Measurements from ENCODE around the gene PRKAB1.

Gene PRKAB1

DNA sequence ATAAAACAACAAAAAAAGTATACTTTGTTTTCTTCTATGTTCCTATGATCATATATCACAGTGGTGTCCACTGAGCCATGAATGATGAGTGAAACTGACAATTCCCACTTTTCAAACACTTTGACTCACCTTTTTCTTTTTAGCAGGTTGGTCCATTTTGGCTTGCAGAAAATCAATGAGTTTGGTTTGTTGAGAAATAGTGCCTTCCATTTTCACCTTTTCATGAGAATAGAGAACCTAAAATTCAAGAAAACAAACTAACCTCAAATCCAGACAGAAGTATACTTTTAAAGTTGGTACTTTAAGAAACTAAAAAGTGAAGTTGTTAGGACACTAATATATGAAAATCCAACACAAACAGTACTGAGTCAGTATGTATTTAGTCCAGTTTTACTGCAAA, 52.4 kb downstream of the PRKAB1 start:
- H3K36me3 ChIP-seq (ENCODE audit: control insufficient read depth, insufficient read depth, low read length), result peaks cover 5% of the 10 kb centered on the region
- no peak for DNase-seq (ENCODE audit: extremely low read depth, insufficient read length)
- no peak overlapping the region for H3K4me3 ChIP-seq (replicated peaks; ENCODE audit: low read depth, low read length)
- TF ChIP-seq, protein P1, sequence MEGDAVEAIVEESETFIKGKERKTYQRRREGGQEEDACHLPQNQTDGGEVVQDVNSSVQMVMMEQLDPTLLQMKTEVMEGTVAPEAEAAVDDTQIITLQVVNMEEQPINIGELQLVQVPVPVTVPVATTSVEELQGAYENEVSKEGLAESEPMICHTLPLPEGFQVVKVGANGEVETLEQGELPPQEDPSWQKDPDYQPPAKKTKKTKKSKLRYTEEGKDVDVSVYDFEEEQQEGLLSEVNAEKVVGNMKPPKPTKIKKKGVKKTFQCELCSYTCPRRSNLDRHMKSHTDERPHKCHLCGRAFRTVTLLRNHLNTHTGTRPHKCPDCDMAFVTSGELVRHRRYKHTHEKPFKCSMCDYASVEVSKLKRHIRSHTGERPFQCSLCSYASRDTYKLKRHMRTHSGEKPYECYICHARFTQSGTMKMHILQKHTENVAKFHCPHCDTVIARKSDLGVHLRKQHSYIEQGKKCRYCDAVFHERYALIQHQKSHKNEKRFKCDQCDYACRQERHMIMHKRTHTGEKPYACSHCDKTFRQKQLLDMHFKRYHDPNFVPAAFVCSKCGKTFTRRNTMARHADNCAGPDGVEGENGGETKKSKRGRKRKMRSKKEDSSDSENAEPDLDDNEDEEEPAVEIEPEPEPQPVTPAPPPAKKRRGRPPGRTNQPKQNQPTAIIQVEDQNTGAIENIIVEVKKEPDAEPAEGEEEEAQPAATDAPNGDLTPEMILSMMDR (IDR thresholded peaks at IDR 0.05; ENCODE audit: insufficient read depth, low read length, poor library complexity, severe bottlenecking), result no peak
- H3K27me3 ChIP-seq (replicated peaks; ENCODE audit: control insufficient read depth, insufficient read depth, low read length), result no peaks in the 10 kb centered on the region

DNA sequence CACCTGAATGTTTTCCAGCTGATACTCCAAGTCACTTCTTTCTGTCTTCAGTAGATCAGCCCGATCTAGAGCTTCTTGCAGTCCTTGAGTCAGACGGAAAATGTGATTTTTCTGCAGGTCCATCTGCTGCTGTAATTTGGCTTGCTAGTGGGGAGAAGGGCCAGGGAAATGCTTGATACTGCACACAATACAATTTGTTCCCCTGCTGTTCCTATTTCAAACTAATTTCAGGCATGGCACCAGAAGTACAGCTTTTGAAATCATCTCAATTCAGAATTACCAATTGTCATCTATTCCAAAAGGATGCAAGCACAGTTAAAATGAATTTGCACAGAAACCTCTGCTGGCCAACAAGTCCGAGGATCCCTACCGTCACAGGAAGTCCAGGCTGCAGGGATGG, 53.4 kb downstream of the PRKAB1 start:
- DNase-seq (ENCODE audit: extremely low read depth, insufficient read length), result no peak
- TF ChIP-seq, protein P1 (IDR thresholded peaks at IDR 0.05; ENCODE audit: insufficient read depth, low read length, poor library complexity, severe bottlenecking), result no peak
- no peak overlapping the region for H3K4me3 ChIP-seq (replicated peaks; ENCODE audit: low read depth, low read length)
- no peaks in the 10 kb centered on the region for H3K27me3 ChIP-seq (replicated peaks; ENCODE audit: control insufficient read depth, insufficient read depth, low read length)
- peaks cover 3% of the 10 kb centered on the region for H3K36me3 ChIP-seq (ENCODE audit: control insufficient read depth, insufficient read depth, low read length)

DNA sequence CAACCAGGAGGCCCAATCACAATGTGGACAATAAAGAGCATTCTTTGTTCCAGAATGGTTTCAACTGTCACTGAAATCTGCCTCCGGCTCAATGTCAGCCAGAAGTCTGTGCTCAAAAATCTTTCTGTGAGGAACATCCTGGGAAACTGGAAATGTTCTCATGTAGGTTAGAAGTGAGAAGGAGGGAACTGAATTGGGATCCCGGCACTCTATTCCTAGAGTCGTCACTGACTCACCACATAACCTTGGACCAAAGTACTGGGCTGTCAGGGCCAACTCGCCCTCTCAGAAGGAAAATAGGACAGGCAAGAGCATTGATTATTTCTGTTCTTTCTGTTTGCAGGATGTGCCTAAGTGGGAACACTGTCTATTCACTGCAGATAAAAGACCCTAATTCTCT, 57.6 kb downstream of the PRKAB1 start:
- H3K36me3 ChIP-seq (ENCODE audit: control insufficient read depth, insufficient read depth, low read length), result no peaks in the 10 kb centered on the region; the same call in none of the 2 replicates
- TF ChIP-seq, protein P1 (IDR thresholded peaks at IDR 0.05; ENCODE audit: insufficient read depth, low read length, poor library complexity, severe bottlenecking), result no peak
- no peak for DNase-seq (ENCODE audit: extremely low read depth, insufficient read length)

DNA sequence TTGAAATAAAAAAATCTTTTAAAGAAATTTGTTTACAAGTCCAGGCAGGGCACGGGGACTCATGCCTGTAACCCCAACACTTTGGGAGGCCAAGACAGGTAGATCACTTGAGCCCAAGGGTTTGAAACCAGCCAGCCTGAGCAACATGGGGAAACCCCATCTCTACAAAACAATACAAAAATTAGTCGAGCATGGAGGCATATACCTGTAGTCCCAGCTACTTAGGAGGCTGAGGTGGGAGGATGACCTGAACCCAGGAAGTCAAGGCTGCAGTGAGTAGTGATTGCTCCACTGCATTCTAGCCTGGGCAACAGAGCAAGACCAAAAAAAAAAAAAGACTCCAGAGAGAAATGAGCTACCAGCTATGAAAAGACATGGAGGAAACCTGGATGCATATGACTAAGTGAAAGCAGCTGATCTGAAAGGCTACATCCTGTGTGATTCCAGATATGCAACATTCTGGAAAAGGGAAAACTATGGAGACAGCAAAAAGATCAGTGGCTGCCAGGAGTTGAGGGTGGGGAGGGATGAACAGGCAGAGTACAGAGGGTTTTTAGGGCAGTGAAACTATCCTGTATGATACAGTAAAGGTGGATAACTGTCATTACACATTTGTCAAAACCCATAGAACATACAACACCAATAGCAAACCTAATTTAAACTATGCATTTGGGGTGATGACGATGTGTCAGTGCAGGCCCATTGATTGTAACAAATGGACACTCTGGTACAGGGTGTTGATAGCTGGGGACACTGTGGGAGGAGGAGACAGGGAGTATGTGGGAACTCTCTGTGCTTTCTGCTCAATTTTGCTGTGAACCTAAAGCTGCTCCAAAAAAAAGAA, 59.9 kb downstream of the PRKAB1 start:
- no peak for DNase-seq (ENCODE audit: extremely low read depth, insufficient read length)
- H3K4me3 ChIP-seq (replicated peaks; ENCODE audit: low read depth, low read length), result no peak overlapping the region
- no peaks in the 10 kb centered on the region; the same call in 1 of the 2 replicates for H3K36me3 ChIP-seq (ENCODE audit: control insufficient read depth, insufficient read depth, low read length)
- H3K27me3 ChIP-seq (replicated peaks; ENCODE audit: control insufficient read depth, insufficient read depth, low read length), result no peaks in the 10 kb centered on the region
- TF ChIP-seq, protein P1 (IDR thresholded peaks at IDR 0.05; ENCODE audit: insufficient read depth, low read length, poor library complexity, severe bottlenecking), result no peak

More for the DNA sequence above, 57.6 kb downstream of the PRKAB1 start:
- no peak overlapping the region for H3K4me3 ChIP-seq (replicated peaks; ENCODE audit: low read depth, low read length)
- no peaks in the 10 kb centered on the region for H3K27me3 ChIP-seq (replicated peaks; ENCODE audit: control insufficient read depth, insufficient read depth, low read length)

DNA sequence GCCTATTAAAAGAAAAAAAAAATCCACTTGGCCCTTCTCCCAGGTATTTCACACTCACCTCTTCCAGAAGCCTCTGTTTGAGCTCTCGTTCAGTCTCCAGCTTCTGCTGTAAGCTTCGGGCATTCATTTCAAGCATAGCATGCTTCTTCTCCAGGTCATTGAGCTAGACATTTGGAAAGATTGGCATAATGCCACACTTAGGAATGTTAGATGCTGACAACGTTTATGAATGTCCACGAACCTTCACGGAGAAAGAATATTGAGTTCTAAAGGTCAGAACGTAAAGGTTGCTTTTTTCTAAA, 60.5 kb downstream of the PRKAB1 start:
- TF ChIP-seq, protein P1 (IDR thresholded peaks at IDR 0.05; ENCODE audit: insufficient read depth, low read length, poor library complexity, severe bottlenecking), result no peak
- H3K36me3 ChIP-seq (ENCODE audit: control insufficient read depth, insufficient read depth, low read length), result no peaks in the 10 kb centered on the region; the same call in 1 of the 2 replicates

More for the DNA sequence above, 60.5 kb downstream of the PRKAB1 start:
- Histone ChIP-seq H3K27me3 (replicated peaks; ENCODE audit: control insufficient read depth, insufficient read depth, low read length) (no peaks in the 10 kb centered on the region), H3K4me3 (replicated peaks; ENCODE audit: low read depth, low read length) (no peak overlapping the region)
- no peak for DNase-seq (ENCODE audit: extremely low read depth, insufficient read length)
